Heart left ventricle (tissue), 13 donors: ENCODE results near the gene VKORC1L1.

ENCODE experiments used
- CTCF ChIP-seq, 12 donors: fragments of 200-600 bp; sonication (generic) in 4 of 12; IDR thresholded peaks; one replicate each; pipeline versions ENCODE4 v1.5.0 to v1.8.0; 2018 to 2022; ENCODE audit warnings: antibody characterized with exemption in 12 of 12, mild to moderate bottlenecking in 5 of 12
- POLR2A ChIP-seq, 2 donors: fragments of 450-650 bp; IDR thresholded peaks; one replicate each; pipeline ENCODE4 v1.6.1; 2017; ENCODE audit warnings: antibody characterized with exemption in 2 of 2, mild to moderate bottlenecking in 2 of 2, moderate library complexity in 2 of 2
- donor health status: ischemic (EF 13 %, LVEDD 7.1; RV severe dilation, severe dysfunction).
- donor health status: DM: no; HTN: yes; CAD: no.
- donor health status: DM: no; HTN: no; CAD: no.
- donor health status: ischemic (EF 25% LVEDD 6.9; RV normal size, moderate dysfunction).
- donor health status: ischemic (EF 25% LVEDD 5.7; RV mildly dilated, moderate dysfunction).
- donor health status: ischemic (EF 35%, LVEDD 5.7; RV mildly dilated, moderate dysfunction).
- donor health status: nonischemic (EF 11% LVEDD 7.7; RV severe dilation, severe dysfunction).
- donor health status: DM: yes; HTN: yes; CAD: no.
- donor health status: PGD.
- donor health status: ischemic (EF 29% LVEDD 5.4; RV normal size, mild dysfunction).
- donor health status: nonischemic (EF 23%, LVEDD 6.1; RV moderate dilation, normal function).

- TF ChIP-seq POLR2A (IDR thresholded peaks at IDR 0.05) (no peak), CTCF (IDR thresholded peaks at IDR 0.05) (no peak)
Measured at GRCh38 chr7:65968256-65969185, 95.6 kb downstream of the VKORC1L1 start.
